Neuronal stem cell (in vitro differentiated cells): ENCODE measurements around the gene FIZ1. TPM values are rescaled to one million over a fixed set of nuclear protein-coding genes. Genes with fewer than 3 reads are reported as not detected.
A peak's percentile ranks its signal among the peaks of the same experiment; 100 is the strongest.

Experiments used
- DNase-seq: peaks from one replicate; pipeline ENCODE4 v3.0.0-alpha.2; 2013; ENCODE audit warnings: low spot score
- H2AFZ ChIP-seq: one replicate; pipeline ENCODE4 v1.6.1; 2013; ENCODE audit warnings: mild to moderate bottlenecking, low read length, inconsistent platforms
- H2AK5ac ChIP-seq: 2 replicates; pipeline ENCODE4 v1.6.1; 2013; ENCODE audit warnings: low read depth, mild to moderate bottlenecking, inconsistent platforms, low read length, moderate library complexity, mixed read lengths
- H2BK120ac ChIP-seq: 2 replicates; pipeline ENCODE4 v1.6.1; 2013; ENCODE audit warnings: low read depth, mild to moderate bottlenecking, inconsistent platforms, low read length, moderate library complexity, mixed read lengths
- H2BK12ac ChIP-seq: one replicate; pipeline ENCODE4 v1.6.1; 2013; ENCODE audit warnings: low read length, inconsistent platforms
- H2BK15ac ChIP-seq: 2 replicates; pipeline ENCODE4 v1.6.1; 2013; ENCODE audit warnings: mild to moderate bottlenecking, low read length, inconsistent platforms, mixed read lengths
- H2BK5ac ChIP-seq: one replicate; pipeline ENCODE4 v1.6.1; 2013; ENCODE audit warnings: inconsistent platforms, mild to moderate bottlenecking, low read length, moderate library complexity
- H3K14ac ChIP-seq: one replicate; pipeline ENCODE4 v1.6.1; 2013; ENCODE audit warnings: low read length, inconsistent platforms
- H3K18ac ChIP-seq: 2 replicates; pipeline ENCODE4 v1.6.1; 2013; ENCODE audit warnings: low read length, inconsistent platforms
- H3K23ac ChIP-seq: 2 replicates; pipeline ENCODE4 v1.6.1; 2013; ENCODE audit warnings: low read depth, mild to moderate bottlenecking, mixed read lengths, low read length, inconsistent platforms; ENCODE audit not compliant: poor library complexity
- H3K27ac ChIP-seq: replicated peaks from 3 replicates; pipeline ENCODE4 v1.5.1; 2013; ENCODE audit warnings: low read length, inconsistent platforms
- H3K27me3 ChIP-seq, 3 experiments: 2 replicates each; pipeline ENCODE4 v1.6.1; 2013; ENCODE audit warnings: low read length in 3 of 3, mild to moderate bottlenecking in 2 of 3, inconsistent platforms in 1 of 3, low read depth in 1 of 3, mixed read lengths in 1 of 3, moderate library complexity in 1 of 3; ENCODE audit not compliant: control insufficient read depth in 3 of 3, insufficient read depth in 3 of 3
- H3K36me3 ChIP-seq, 2 donors: replicated peaks in 1 of 2; 2 replicates each; pipeline ENCODE4 v1.6.1; 2013; ENCODE audit warnings: low read length in 2 of 2; ENCODE audit not compliant: control insufficient read depth in 2 of 2, insufficient read depth in 2 of 2
- H3K4ac ChIP-seq: 2 replicates; pipeline ENCODE4 v1.6.1; 2013; ENCODE audit warnings: inconsistent platforms, mild to moderate bottlenecking, low read length, moderate library complexity
- H3K4me1 ChIP-seq, 2 donors: 1 replicate in 1 of 2; 2 replicates in 1 of 2; pipeline ENCODE4 v1.6.1; 2013; ENCODE audit warnings: low read length in 2 of 2, low read depth in 1 of 2; ENCODE audit not compliant: control insufficient read depth in 2 of 2, insufficient read depth in 1 of 2
- H3K4me2 ChIP-seq: one replicate; pipeline ENCODE4 v1.6.1; 2013; ENCODE audit warnings: mild to moderate bottlenecking, low read length, inconsistent platforms; ENCODE audit not compliant: insufficient read depth, poor library complexity, severe bottlenecking
- H3K4me3 ChIP-seq, 2 donors: 2 replicates each; pipeline ENCODE4 v1.5.1; 2013; ENCODE audit warnings: low read length in 2 of 2, mild to moderate bottlenecking in 2 of 2, inconsistent platforms in 1 of 2, moderate library complexity in 1 of 2
- H3K79me1 ChIP-seq: one replicate; pipeline ENCODE4 v1.6.1; 2013; ENCODE audit warnings: low read depth, mild to moderate bottlenecking, inconsistent platforms, low read length, moderate library complexity
- H3K9ac ChIP-seq: one replicate; pipeline ENCODE4 v1.6.1; 2013; ENCODE audit warnings: mild to moderate bottlenecking, low read depth, low read length, inconsistent platforms; ENCODE audit not compliant: poor library complexity
- H3K9me3 ChIP-seq, 2 donors: replicated peaks in 1 of 2; 2 replicates each; pipeline versions ENCODE3 to v1.6.1; 2013; ENCODE audit warnings: low read length in 2 of 2, mild to moderate bottlenecking in 2 of 2, inconsistent platforms in 1 of 2, low read depth in 1 of 2, mixed read lengths in 1 of 2, moderate library complexity in 1 of 2; ENCODE audit not compliant: control insufficient read depth in 2 of 2, insufficient read depth in 1 of 2
- H4K8ac ChIP-seq: one replicate; pipeline ENCODE4 v1.6.1; 2013; ENCODE audit warnings: low read depth, mild to moderate bottlenecking, inconsistent platforms, low read length, moderate library complexity
- H4K91ac ChIP-seq: one replicate; pipeline ENCODE4 v1.6.1; 2013; ENCODE audit warnings: low read length, low read depth, mild to moderate bottlenecking, inconsistent platforms; ENCODE audit not compliant: poor library complexity
- WGBS, 2 donors: extraction: QIAGEN DNeasy Blood & Tissue Kit; methylation state at CpG; one replicate each; pipeline ENCODE4 v1.1.7; 2013; ENCODE audit warnings: missing lambda C conversion rate in 2 of 2, mixed read lengths in 1 of 2; ENCODE audit not compliant: insufficient read length in 2 of 2, insufficient replicate concordance in 1 of 2; ENCODE audit errors: extremely low coverage in 2 of 2; 5-methylcytosine and 5-hydroxymethylcytosine counted together
- polyA plus RNA-seq, 2 experiments: library from polyadenylated mRNA; stranded (reverse); fragments of 200-250 nt; gene quantifications; one replicate each; pipeline ENCODE4 v1.2.3, GENCODE V29; 2013

The FIZ1 gene, protein sequence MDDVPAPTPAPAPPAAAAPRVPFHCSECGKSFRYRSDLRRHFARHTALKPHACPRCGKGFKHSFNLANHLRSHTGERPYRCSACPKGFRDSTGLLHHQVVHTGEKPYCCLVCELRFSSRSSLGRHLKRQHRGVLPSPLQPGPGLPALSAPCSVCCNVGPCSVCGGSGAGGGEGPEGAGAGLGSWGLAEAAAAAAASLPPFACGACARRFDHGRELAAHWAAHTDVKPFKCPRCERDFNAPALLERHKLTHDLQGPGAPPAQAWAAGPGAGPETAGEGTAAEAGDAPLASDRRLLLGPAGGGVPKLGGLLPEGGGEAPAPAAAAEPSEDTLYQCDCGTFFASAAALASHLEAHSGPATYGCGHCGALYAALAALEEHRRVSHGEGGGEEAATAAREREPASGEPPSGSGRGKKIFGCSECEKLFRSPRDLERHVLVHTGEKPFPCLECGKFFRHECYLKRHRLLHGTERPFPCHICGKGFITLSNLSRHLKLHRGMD
- 19.2 TPM for polyA plus RNA-seq (2013, experiment 1 of 2)
- polyA plus RNA-seq (2013, experiment 2 of 2), result 18.4 TPM

- DNase-seq, result peak; percentile 99
- Histone ChIP-seq H3K79me1 (peaks cover 4% of the 10 kb centered on the region), H3K23ac (peak within 1 kb of the TSS; percentile 62), H2AFZ (peak within 1 kb of the TSS; percentile 90), H4K8ac (peak within 1 kb of the TSS; percentile 99), H3K36me3 (peaks cover 21 to 30% of the 10 kb centered on the region in 2 donors), H3K4me3 (peak within 1 kb of the TSS; percentile 78 to 88), H2BK120ac (no peak within 1 kb of the TSS), H3K18ac (peak within 1 kb of the TSS; percentile 100), H2BK5ac (peak within 1 kb of the TSS; percentile 85), H3K9ac (peak within 1 kb of the TSS; percentile 96), H3K9me3 (peaks cover 5 to 7% of the 10 kb centered on the region in 2 donors), H3K4ac (peak within 1 kb of the TSS; percentile 90), H3K27me3 (no peaks in the 10 kb centered on the region), H3K27ac (peak within 1 kb of the TSS; percentile 100), H4K91ac (peak within 1 kb of the TSS; percentile 100), H3K4me2 (peak within 1 kb of the TSS; percentile 62), H2BK15ac (peak within 1 kb of the TSS; percentile 54), H2BK12ac (no peak within 1 kb of the TSS), H3K14ac (peak within 1 kb of the TSS; percentile 86), H3K4me1 (peaks cover 5 to 9% of the 10 kb centered on the region in 2 donors), H2AK5ac (no peak within 1 kb of the TSS)
- no CpG with 5 or more reads among the region's 23 CpGs for WGBS, 2 donors
Measured at GRCh38 chr19:55599468-55599841, at the start of gene FIZ1. Gene FIZ1 (minus strand): TSS chr19:55599517. CDS start chr19:55597865, 1,652 bp downstream.

GRCh38 chr19:55648585-55649267, 49.4 kb upstream of the FIZ1 start:
- peak overlapping the region; percentile 89 for H3K14ac ChIP-seq

GRCh38 chr19:55647732-55648584, 48.6 kb upstream of the FIZ1 start, which contains the start of gene CCDC106:
Gene CCDC106 (plus strand): TSS chr19:55648212. CDS start chr19:55649047, 835 bp downstream.
- H2BK5ac ChIP-seq, result peak within 1 kb of the TSS; percentile 44
- no peak within 1 kb of the TSS for H4K91ac ChIP-seq
- peak within 1 kb of the TSS; percentile 90 for H3K4me3 ChIP-seq
- peak within 1 kb of the TSS; percentile 98 for H4K8ac ChIP-seq
- H2BK120ac ChIP-seq, result peak within 1 kb of the TSS; percentile 87
- H3K9ac ChIP-seq, result peak within 1 kb of the TSS; percentile 99
- peak within 1 kb of the TSS; percentile 99 for H2AK5ac ChIP-seq
- peak within 1 kb of the TSS; percentile 91 for H3K23ac ChIP-seq
- peaks cover 16 to 20% of the 10 kb centered on the region in 2 donors for H3K4me1 ChIP-seq
- peaks cover 29 to 43% of the 10 kb centered on the region in 2 donors for H3K36me3 ChIP-seq
- peak within 1 kb of the TSS; percentile 97 for H3K14ac ChIP-seq
- H3K4me2 ChIP-seq, result peak within 1 kb of the TSS; percentile 91
- H3K9me3 ChIP-seq, result no peaks in the 10 kb centered on the region
- peak; percentile 71 for DNase-seq
- peak within 1 kb of the TSS; percentile 92 for H2BK15ac ChIP-seq
- H2BK12ac ChIP-seq, result peak within 1 kb of the TSS; percentile 94
- peak within 1 kb of the TSS; percentile 100 for H3K18ac ChIP-seq
- H3K79me1 ChIP-seq, result peaks cover 27% of the 10 kb centered on the region
- no CpG with 5 or more reads among the region's 87 CpGs for WGBS, 2 donors
- peak within 1 kb of the TSS; percentile 75 for H3K27ac ChIP-seq
- peak within 1 kb of the TSS; percentile 100 for H2AFZ ChIP-seq
- H3K4ac ChIP-seq, result peak within 1 kb of the TSS; percentile 93
- no peaks in the 10 kb centered on the region for H3K27me3 ChIP-seq

More at GRCh38 chr19:55648585-55649267, 49.4 kb upstream of the FIZ1 start:
- H2BK120ac ChIP-seq, result peak overlapping the region; percentile 87
- H3K9me3 ChIP-seq, result no peaks in the 10 kb centered on the region
- H2BK5ac ChIP-seq, result peak overlapping the region; percentile 44
- peak overlapping the region; percentile 99 for H2AK5ac ChIP-seq
- H3K18ac ChIP-seq, result peak overlapping the region; percentile 100
- H2BK12ac ChIP-seq, result peak overlapping the region; percentile 94
- peak overlapping the region; percentile 98 for H4K8ac ChIP-seq
- H3K9ac ChIP-seq, result peak overlapping the region; percentile 99
- no peak for DNase-seq
- peak overlapping the region; percentile 93 for H3K4ac ChIP-seq
- peaks cover 14 to 15% of the 10 kb centered on the region in 2 donors for H3K4me1 ChIP-seq
- peak overlapping the region; percentile 25 for H2BK15ac ChIP-seq
- peak overlapping the region; percentile 91 for H3K4me2 ChIP-seq
- no peak overlapping the region for H4K91ac ChIP-seq
- no CpG with 5 or more reads among the region's 25 CpGs for WGBS, 2 donors
- H3K27ac ChIP-seq, result peak overlapping the region; percentile 33
- peaks cover 23% of the 10 kb centered on the region for H3K79me1 ChIP-seq
- H3K27me3 ChIP-seq, result no peaks in the 10 kb centered on the region
- H3K4me3 ChIP-seq, result peak overlapping the region; percentile 90
- H2AFZ ChIP-seq, result peak overlapping the region; percentile 100
- peaks cover 28 to 43% of the 10 kb centered on the region in 2 donors for H3K36me3 ChIP-seq
- peak overlapping the region; percentile 80 for H3K23ac ChIP-seq
